GM10248 (cell line): ENCODE results near the gene FTL.
A peak's percentile ranks its signal among the peaks of the same experiment; 100 is the strongest.

Experiments
- CTCF ChIA-PET: fragments of 300-600 bp; sonication (Branson Sonifier 250); formaldehyde crosslinking; extraction: SDS; loops from one replicate; lab custom pipeline; 2021; ENCODE audit warnings: antibody characterized with exemption; lab: Yijun Ruan, JAX
- POLR2A ChIA-PET: fragments of 350-650 bp; sonication (Branson Sonifier 250); formaldehyde crosslinking; extraction: SDS; loops from one replicate; lab custom pipeline; 2020; ENCODE audit warnings: antibody characterized with exemption; lab: Yijun Ruan, JAX
- DNase-seq: peaks from one replicate; pipeline ENCODE4 v3.0.0; 2012; ENCODE audit errors: extremely low spot score
- TF ChIP-seq, protein P1 (sequence below): IDR thresholded peaks from 2 replicates; pipeline ENCODE4 v1.5.1; 2012; ENCODE audit warnings: mild to moderate bottlenecking, low read depth; ENCODE audit errors: extremely low read depth, missing control alignments, control extremely low read depth

FTL gene

DNA sequence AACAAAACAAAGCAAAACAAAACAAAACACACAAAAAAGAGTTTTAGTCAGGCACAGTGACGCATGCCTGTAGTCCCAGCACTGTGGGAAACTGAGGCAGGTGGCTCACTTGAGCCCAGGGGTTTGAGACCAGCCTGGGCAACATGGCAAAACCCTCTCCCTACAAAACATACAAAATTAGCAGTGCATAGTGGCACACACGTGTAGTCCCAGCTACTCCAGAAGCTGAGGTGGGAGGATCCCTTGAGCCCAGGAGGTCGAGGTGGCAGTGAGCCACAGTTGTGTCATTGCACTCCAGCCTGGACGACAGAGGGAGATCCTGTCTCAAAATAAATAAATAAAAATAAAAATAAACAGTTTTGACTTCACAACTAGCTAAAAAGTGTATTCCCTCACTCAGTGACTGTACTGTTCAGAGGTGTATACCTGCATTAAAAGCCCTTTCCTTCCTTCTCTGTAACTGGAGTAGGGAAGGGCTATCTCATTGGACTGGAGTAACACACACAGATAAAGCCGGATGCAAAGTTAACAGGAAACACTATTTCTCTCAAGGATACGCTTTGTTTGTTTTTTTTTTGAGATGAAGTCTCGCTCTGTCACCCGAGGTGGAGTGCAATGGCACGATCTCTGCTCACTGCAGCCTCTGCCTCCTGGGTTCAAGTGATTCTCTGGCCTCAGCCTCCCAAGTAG is 14.1 kb upstream of the FTL start:
- POLR2A ChIA-PET: interaction anchor here (1.2 to 2.8 kb wide), 2 partner anchors 11 to 55 kb away, joined by 4 to 5 read pairs; no protein-coding TSS in a partner anchor
- DNase-seq: no peak
- TF ChIP-seq, protein P1, sequence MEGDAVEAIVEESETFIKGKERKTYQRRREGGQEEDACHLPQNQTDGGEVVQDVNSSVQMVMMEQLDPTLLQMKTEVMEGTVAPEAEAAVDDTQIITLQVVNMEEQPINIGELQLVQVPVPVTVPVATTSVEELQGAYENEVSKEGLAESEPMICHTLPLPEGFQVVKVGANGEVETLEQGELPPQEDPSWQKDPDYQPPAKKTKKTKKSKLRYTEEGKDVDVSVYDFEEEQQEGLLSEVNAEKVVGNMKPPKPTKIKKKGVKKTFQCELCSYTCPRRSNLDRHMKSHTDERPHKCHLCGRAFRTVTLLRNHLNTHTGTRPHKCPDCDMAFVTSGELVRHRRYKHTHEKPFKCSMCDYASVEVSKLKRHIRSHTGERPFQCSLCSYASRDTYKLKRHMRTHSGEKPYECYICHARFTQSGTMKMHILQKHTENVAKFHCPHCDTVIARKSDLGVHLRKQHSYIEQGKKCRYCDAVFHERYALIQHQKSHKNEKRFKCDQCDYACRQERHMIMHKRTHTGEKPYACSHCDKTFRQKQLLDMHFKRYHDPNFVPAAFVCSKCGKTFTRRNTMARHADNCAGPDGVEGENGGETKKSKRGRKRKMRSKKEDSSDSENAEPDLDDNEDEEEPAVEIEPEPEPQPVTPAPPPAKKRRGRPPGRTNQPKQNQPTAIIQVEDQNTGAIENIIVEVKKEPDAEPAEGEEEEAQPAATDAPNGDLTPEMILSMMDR: no peak
- CTCF ChIA-PET: interaction anchor here (1.0 kb wide), 1 partner anchor 8 kb away, joined by 3 read pairs; no protein-coding TSS in a partner anchor

GRCh38 chr19:48953141-48953540 is 12.0 kb upstream of the FTL start:
- DNase-seq: no peak
- TF ChIP-seq, protein P1: no peak
- POLR2A ChIA-PET: interaction anchor here (0.8 to 3.9 kb wide), 4 partner anchors 11 to 81 kb away, joined by 3 to 14 read pairs (median 4); partner anchors contain the start of genes FTL and PPP1R15A
- CTCF ChIA-PET: interaction anchor here (0.7 to 1.7 kb wide), 8 partner anchors 9 to 165 kb away, joined by 3 to 5 read pairs (median 3); partner anchors contain the start of genes GYS1 and RUVBL2

GRCh38 chr19:48953990-48954594 is 11.0 kb upstream of the FTL start:
- ChIA-PET CTCF (interaction anchor here (1.0 to 2.1 kb wide), 4 partner anchors 10 to 46 kb away, joined by 3 to 11 read pairs (median 4); no protein-coding TSS in a partner anchor), POLR2A (interaction anchor here (0.6 to 3.9 kb wide), 6 partner anchors 10 to 78 kb away, joined by 3 to 14 read pairs (median 4); partner anchors contain the start of gene FTL)
- DNase-seq: no peak
- TF ChIP-seq, protein P1: no peak

GRCh38 chr19:48954595-48955307 is 10.4 kb upstream of the FTL start, which contains the start of gene BAX:
Gene BAX, plus strand, starts transcription at chr19:48954875. Its CDS starts 54 bp downstream, at chr19:48954929.
- DNase-seq: peak; percentile 98
- TF ChIP-seq, protein P1: no peak
- ChIA-PET CTCF (interaction anchor here (1.1 to 2.1 kb wide), 2 partner anchors 16 to 45 kb away, joined by 3 to 11 read pairs; no protein-coding TSS in a partner anchor), POLR2A (interaction anchor here (0.6 to 3.9 kb wide), 7 partner anchors 9 to 79 kb away, joined by 3 to 14 read pairs (median 3); partner anchors contain the start of gene FTL)

DNA sequence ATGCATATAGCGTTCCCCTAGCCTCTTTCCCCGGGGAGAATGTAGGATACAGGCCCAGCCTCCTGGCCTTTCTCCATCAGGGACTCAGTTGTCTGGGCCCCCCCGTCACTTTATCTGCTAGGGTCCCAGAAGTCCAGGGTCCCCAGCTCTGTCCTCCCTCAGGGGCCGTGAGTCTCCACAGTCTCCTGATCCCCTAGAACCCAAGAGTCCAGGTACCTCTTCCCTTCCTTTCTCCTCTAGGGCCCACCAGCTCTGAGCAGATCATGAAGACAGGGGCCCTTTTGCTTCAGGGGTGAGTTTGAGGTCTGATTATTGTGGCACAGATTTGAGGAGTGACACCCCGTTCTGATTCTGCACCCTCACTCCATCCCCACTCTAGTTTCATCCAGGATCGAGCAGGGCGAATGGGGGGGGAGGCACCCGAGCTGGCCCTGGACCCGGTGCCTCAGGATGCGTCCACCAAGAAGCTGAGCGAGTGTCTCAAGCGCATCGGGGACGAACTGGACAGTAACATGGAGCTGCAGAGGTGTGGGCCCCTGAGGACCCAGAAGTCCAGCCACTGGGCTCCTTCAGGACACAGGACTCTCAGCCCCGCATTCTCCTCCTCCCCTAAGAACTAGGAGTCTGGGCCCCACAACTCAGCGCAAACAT is 9.7 kb upstream of the FTL start:
- CTCF ChIA-PET: interaction anchor here (2.1 kb wide), 1 partner anchor 16 kb away, joined by 11 read pairs; no protein-coding TSS in a partner anchor
- TF ChIP-seq, protein P1: no peak
- POLR2A ChIA-PET: interaction anchor here (0.6 to 3.9 kb wide), 4 partner anchors 10 to 867 kb away, joined by 3 to 14 read pairs (median 8); partner anchors contain the start of gene FTL

More for the DNA sequence above, 9.7 kb upstream of the FTL start:
- no peak for DNase-seq
